Measurements from ENCODE around the gene FGR. TPM values are rescaled to one million over a fixed set of nuclear protein-coding genes. Genes with fewer than 3 reads are reported as not detected.

FGR gene
- total RNA-seq, 5 donors from 2014 or later (not counting 1 experiment from before 2014, with no cell fraction given) = 3.2 to 37.3 (median 5.7) TPM

- Mint-ChIP-seq H3K27ac (peak overlapping the region; percentile 94 to 96), H3K27me3 (no peaks in the 10 kb centered on the region), H3K9me3 (no peaks in the 10 kb centered on the region), H3K36me3 (no peaks in the 10 kb centered on the region), H3K4me3 (peak overlapping the region; percentile 84 to 85 (median 84)), H3K4me1 (peaks cover 45 to 53% (median 50%) of the 10 kb centered on the region in 3 donors)
- DNase-seq = peak in 11 of 35 experiments; percentile 10 to 43 (median 26)
- no peaks in the 10 kb centered on the region for H3K9me3 ChIP-seq
- 47% methylated on average over 7 of the region's 7 CpGs for WGBS (ENCODE audit: insufficient coverage)
- ATAC-seq (replicated peaks in 1 of 4) = no peak
- H3K4me3 ChIP-seq (ENCODE audit: control insufficient read depth in 1 of 2, extremely low read depth in 1 of 2, low read length in 1 of 2) = peak overlapping the region; percentile 42 to 50
- no peaks in the 10 kb centered on the region for H3K27me3 ChIP-seq (replicated peaks in 1 of 2; ENCODE audit: control insufficient read depth in 2 of 2, extremely low read depth in 1 of 2, insufficient read depth in 2 of 2, low read length in 1 of 2)
- ChIA-PET CTCF (no interaction called here), POLR2A (no interaction called here)
- H3K36me3 ChIP-seq (ENCODE audit: control insufficient read depth in 2 of 2, extremely low read depth in 1 of 2, insufficient read depth in 1 of 2, low read length in 1 of 2) = no peaks in the 10 kb centered on the region
- peaks cover 22 to 54% of the 10 kb centered on the region in 2 experiments for H3K4me1 ChIP-seq (ENCODE audit: control insufficient read depth in 1 of 2, extremely low read depth in 1 of 2, insufficient read depth in 2 of 2, low read length in 2 of 2)
- H3K27ac ChIP-seq (ENCODE audit: low read length) = peak overlapping the region; percentile 85
These were observed 24.0 kb upstream of the FGR start for GRCh38 chr1:27658951-27659496.

GRCh38 chr1:27656157-27656893 is 21.3 kb upstream of the FGR start:
- Histone ChIP-seq H3K27ac (ENCODE audit: low read length) (no peak overlapping the region), H3K4me1 (ENCODE audit: control insufficient read depth in 1 of 2, extremely low read depth in 1 of 2, insufficient read depth in 2 of 2, low read length in 2 of 2) (peaks cover 15 to 28% of the 10 kb centered on the region in 2 experiments), H3K27me3 (replicated peaks in 1 of 2; ENCODE audit: control insufficient read depth in 2 of 2, extremely low read depth in 1 of 2, insufficient read depth in 2 of 2, low read length in 1 of 2) (no peaks in the 10 kb centered on the region), H3K4me3 (ENCODE audit: control insufficient read depth in 1 of 2, extremely low read depth in 1 of 2, low read length in 1 of 2) (no peak overlapping the region), H3K9me3 (no peaks in the 10 kb centered on the region), H3K36me3 (ENCODE audit: control insufficient read depth in 2 of 2, extremely low read depth in 1 of 2, insufficient read depth in 1 of 2, low read length in 1 of 2) (no peaks in the 10 kb centered on the region)
- no peak for ATAC-seq (replicated peaks in 1 of 4)
- WGBS (ENCODE audit: insufficient coverage) = 92% methylated on average over 6 of the region's 7 CpGs
- no peaks in the 10 kb centered on the region for H3K9me3 Mint-ChIP-seq
- H3K27ac Mint-ChIP-seq = no peak overlapping the region
- H3K4me3 Mint-ChIP-seq = no peak overlapping the region
- no peaks in the 10 kb centered on the region for H3K36me3 Mint-ChIP-seq
- H3K27me3 Mint-ChIP-seq = no peaks in the 10 kb centered on the region
- ChIA-PET POLR2A (no interaction called here), CTCF (interaction anchor here in 1 of 2 donors (0.5 to 1.9 kb wide), 3 partner anchors 11 to 66 kb away, joined by 3 to 6 read pairs (median 6); no protein-coding TSS in a partner anchor)
- DNase-seq = no peak
- peaks cover 26 to 32% (median 29%) of the 10 kb centered on the region in 3 donors for H3K4me1 Mint-ChIP-seq

GRCh38 chr1:27655151-27655937 is 20.4 kb upstream of the FGR start:
- no peak overlapping the region for H3K27ac ChIP-seq (ENCODE audit: low read length)
- ChIA-PET CTCF (interaction anchor here in 1 of 2 donors (0.6 to 1.9 kb wide), 2 partner anchors 12 to 14 kb away, joined by 6 read pairs; no protein-coding TSS in a partner anchor), POLR2A (no interaction called here)
- H3K27ac Mint-ChIP-seq = peak overlapping the region; percentile 12 to 28
- peaks cover 23 to 29% (median 28%) of the 10 kb centered on the region in 3 donors for H3K4me1 Mint-ChIP-seq
- DNase-seq = no peak
- H3K4me3 ChIP-seq (ENCODE audit: control insufficient read depth in 1 of 2, extremely low read depth in 1 of 2, low read length in 1 of 2) = no peak overlapping the region
- no peaks in the 10 kb centered on the region for H3K36me3 Mint-ChIP-seq
- no peaks in the 10 kb centered on the region for H3K9me3 ChIP-seq
- no peak for ATAC-seq (replicated peaks in 1 of 4)
- no peaks in the 10 kb centered on the region for H3K9me3 Mint-ChIP-seq
- H3K27me3 ChIP-seq (replicated peaks in 1 of 2; ENCODE audit: control insufficient read depth in 2 of 2, extremely low read depth in 1 of 2, insufficient read depth in 2 of 2, low read length in 1 of 2) = no peaks in the 10 kb centered on the region
- H3K4me1 ChIP-seq (ENCODE audit: control insufficient read depth in 1 of 2, extremely low read depth in 1 of 2, insufficient read depth in 2 of 2, low read length in 2 of 2) = peaks cover 6 to 18% of the 10 kb centered on the region in 2 experiments
- no peak overlapping the region for H3K4me3 Mint-ChIP-seq
- no peaks in the 10 kb centered on the region for H3K36me3 ChIP-seq (ENCODE audit: control insufficient read depth in 2 of 2, extremely low read depth in 1 of 2, insufficient read depth in 1 of 2, low read length in 1 of 2)
- no peaks in the 10 kb centered on the region for H3K27me3 Mint-ChIP-seq
- 91% methylated on average over 4 of the region's 11 CpGs for WGBS (ENCODE audit: insufficient coverage)

- 100% methylated on average over 1 of the region's 5 CpGs for WGBS (ENCODE audit: insufficient coverage)
- ATAC-seq (replicated peaks in 1 of 4) (no peak), DNase-seq (no peak)
- no peaks in the 10 kb centered on the region for H3K27me3 ChIP-seq (replicated peaks in 1 of 2; ENCODE audit: control insufficient read depth in 2 of 2, extremely low read depth in 1 of 2, insufficient read depth in 2 of 2, low read length in 1 of 2)
- H3K9me3 Mint-ChIP-seq = no peaks in the 10 kb centered on the region
- ChIA-PET CTCF (interaction anchor here in 1 of 2 donors (0.6 to 1.5 kb wide), 3 partner anchors 10 to 204 kb away, joined by 3 to 5 read pairs (median 5); no protein-coding TSS in a partner anchor), POLR2A (no interaction called here)
- peak overlapping the region in 1 of 2 donors; percentile 39 for H3K27ac Mint-ChIP-seq
- H3K4me1 ChIP-seq (ENCODE audit: control insufficient read depth in 1 of 2, extremely low read depth in 1 of 2, insufficient read depth in 2 of 2, low read length in 2 of 2) = no peaks in the 10 kb centered on the region
- no peaks in the 10 kb centered on the region for H3K9me3 ChIP-seq
- no peak overlapping the region for H3K4me3 ChIP-seq (ENCODE audit: control insufficient read depth in 1 of 2, extremely low read depth in 1 of 2, low read length in 1 of 2)
- no peak overlapping the region for H3K4me3 Mint-ChIP-seq
- H3K4me1 Mint-ChIP-seq = peaks cover 12 to 17% (median 16%) of the 10 kb centered on the region in 3 donors
- no peaks in the 10 kb centered on the region for H3K36me3 Mint-ChIP-seq
- no peaks in the 10 kb centered on the region for H3K27me3 Mint-ChIP-seq
- H3K27ac ChIP-seq (ENCODE audit: low read length) = no peak overlapping the region
- H3K36me3 ChIP-seq (ENCODE audit: control insufficient read depth in 2 of 2, extremely low read depth in 1 of 2, insufficient read depth in 1 of 2, low read length in 1 of 2) = no peaks in the 10 kb centered on the region
These were observed 17.3 kb upstream of the FGR start for GRCh38 chr1:27652111-27652864.

GRCh38 chr1:27650539-27651175 is 15.7 kb upstream of the FGR start:
- Histone ChIP-seq H3K27ac (ENCODE audit: low read length) (no peak overlapping the region), H3K4me3 (ENCODE audit: control insufficient read depth in 1 of 2, extremely low read depth in 1 of 2, low read length in 1 of 2) (no peak overlapping the region), H3K9me3 (no peaks in the 10 kb centered on the region), H3K36me3 (ENCODE audit: control insufficient read depth in 2 of 2, extremely low read depth in 1 of 2, insufficient read depth in 1 of 2, low read length in 1 of 2) (no peaks in the 10 kb centered on the region), H3K4me1 (ENCODE audit: control insufficient read depth in 1 of 2, extremely low read depth in 1 of 2, insufficient read depth in 2 of 2, low read length in 2 of 2) (no peaks in the 10 kb centered on the region), H3K27me3 (replicated peaks in 1 of 2; ENCODE audit: control insufficient read depth in 2 of 2, extremely low read depth in 1 of 2, insufficient read depth in 2 of 2, low read length in 1 of 2) (no peaks in the 10 kb centered on the region)
- CTCF ChIA-PET = interaction anchor here in 1 of 2 donors (0.6 to 1.3 kb wide), 3 partner anchors 12 to 608 kb away, joined by 3 to 6 read pairs (median 3); no protein-coding TSS in a partner anchor
- POLR2A ChIA-PET = no interaction called here
- no peak overlapping the region for H3K4me3 Mint-ChIP-seq
- H3K9me3 Mint-ChIP-seq = no peaks in the 10 kb centered on the region
- H3K36me3 Mint-ChIP-seq = no peaks in the 10 kb centered on the region
- H3K27ac Mint-ChIP-seq = peak overlapping the region; percentile 8 to 17
- H3K4me1 Mint-ChIP-seq = peaks cover 12 to 29% (median 16%) of the 10 kb centered on the region in 3 donors
- DNase-seq = no peak
- ATAC-seq (replicated peaks in 1 of 4) = peak in 1 of 4 experiments; percentile 39
- no peaks in the 10 kb centered on the region for H3K27me3 Mint-ChIP-seq
- whole genome bisulfite sequencing (ENCODE audit: insufficient coverage) = 66% methylated on average over 7 of the region's 7 CpGs

Measured in T-cell (primary cell).